ENCODE results near the gene USP6NL.

The USP6NL gene

DNA sequence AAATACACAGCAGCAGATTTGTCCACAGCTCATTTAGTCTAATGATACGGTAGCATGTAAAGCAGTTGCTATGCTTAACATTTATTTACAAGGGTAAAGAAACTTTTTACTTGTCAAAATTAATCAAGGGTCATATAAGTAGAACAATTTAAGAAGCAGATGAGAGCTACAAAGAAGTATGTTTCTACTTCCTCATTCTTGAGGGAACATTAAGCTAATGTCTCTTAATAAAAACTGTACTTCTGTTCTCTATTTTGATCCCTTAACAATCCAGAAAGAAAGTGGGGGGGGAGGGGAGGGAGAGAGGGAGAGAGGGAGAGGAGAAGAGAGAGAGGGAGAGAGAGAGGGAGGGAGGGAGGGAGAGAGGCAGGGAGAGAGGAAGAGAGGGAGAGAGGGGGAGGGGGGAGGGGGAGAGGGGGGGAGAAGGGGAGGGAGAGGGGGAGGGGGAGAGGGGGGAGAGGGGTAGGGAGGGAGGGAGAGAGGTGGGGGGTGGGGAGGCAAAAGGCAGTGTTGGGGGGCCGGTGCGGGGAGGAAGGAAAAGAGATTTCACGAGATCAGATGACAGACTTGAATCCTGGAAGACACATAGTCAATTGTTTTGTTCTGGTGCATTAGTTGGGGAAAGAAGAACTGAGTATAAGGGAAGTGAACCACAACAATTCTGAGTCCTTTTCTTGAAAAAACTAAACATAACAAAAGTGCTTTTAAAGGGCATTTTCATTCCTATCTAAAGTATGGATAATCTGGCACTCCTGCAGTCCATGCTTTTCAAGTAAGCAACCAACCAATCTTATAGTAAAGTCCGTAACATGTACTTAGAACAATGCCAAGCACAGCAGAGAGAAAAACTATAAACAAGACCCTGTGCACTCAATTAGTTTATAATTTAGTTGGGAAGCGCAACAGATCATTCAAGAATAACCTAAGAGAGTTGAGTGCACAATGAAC lies 128.0 kb downstream of the USP6NL start:
- no peak for DNase-seq

GRCh38 chr10:11482306-11482705 lies 129.1 kb downstream of the USP6NL start:
- no peak for DNase-seq

GRCh38 chr10:11480687-11481086 lies 130.8 kb downstream of the USP6NL start:
- DNase-seq: no peak

- DNase-seq: no peak
These were observed 132.2 kb downstream of the USP6NL start for GRCh38 chr10:11479300-11479699.

DNA sequence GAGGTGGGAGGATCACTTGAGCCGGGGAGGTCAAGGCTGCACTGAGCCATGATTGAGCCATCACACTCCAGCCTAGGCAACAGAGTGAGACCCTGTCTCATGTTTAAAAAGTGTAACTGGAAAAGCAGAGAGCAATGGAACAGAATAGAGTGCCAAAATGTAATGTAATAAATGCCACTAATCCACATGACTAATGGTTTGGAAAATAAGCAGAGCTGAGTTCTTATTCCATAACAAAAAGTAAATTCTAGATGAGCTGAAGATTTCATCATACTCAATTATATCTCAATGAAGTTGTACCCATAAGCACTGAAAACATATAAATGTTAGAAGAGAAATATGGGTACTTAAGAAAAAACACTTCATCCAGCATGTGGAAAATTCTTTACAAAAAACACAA lies 132.6 kb downstream of the USP6NL start:
- no peak for DNase-seq

GRCh38 chr10:11475831-11476434 lies 135.5 kb downstream of the USP6NL start:
- no peak for DNase-seq

GRCh38 chr10:11473128-11473760 lies 138.2 kb downstream of the USP6NL start:
- DNase-seq: no peak

DNA sequence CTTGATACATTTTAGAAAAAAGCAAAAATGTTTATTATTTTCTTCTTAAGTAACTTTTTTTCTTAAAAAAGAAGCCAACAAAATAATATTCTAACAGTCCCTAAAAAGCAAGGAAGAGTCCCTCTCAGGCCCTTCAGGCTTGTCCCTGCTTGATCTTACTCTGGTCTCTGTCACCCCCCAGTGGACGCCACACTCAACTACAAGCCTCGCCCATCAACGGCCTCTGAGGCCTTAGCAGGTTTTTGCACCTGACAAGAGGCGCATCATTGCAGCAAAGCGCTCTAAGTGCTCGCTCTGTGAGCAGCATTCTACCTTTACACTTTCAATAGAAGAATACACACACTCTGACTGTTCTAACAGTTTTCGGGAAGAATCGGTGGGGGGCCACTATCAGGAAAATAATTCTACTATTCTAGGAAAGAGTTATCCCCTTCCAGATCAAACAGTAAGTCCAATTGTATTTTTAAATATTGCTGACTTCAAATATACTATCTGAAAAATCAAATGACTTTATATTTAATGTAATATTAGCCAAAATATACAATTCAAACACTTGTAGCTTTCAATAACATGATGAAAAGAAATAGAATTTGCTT lies 139.2 kb downstream of the USP6NL start:
- peak in 48 of 56 donors; percentile 3 to 83 (median 34) for DNase-seq

DNA sequence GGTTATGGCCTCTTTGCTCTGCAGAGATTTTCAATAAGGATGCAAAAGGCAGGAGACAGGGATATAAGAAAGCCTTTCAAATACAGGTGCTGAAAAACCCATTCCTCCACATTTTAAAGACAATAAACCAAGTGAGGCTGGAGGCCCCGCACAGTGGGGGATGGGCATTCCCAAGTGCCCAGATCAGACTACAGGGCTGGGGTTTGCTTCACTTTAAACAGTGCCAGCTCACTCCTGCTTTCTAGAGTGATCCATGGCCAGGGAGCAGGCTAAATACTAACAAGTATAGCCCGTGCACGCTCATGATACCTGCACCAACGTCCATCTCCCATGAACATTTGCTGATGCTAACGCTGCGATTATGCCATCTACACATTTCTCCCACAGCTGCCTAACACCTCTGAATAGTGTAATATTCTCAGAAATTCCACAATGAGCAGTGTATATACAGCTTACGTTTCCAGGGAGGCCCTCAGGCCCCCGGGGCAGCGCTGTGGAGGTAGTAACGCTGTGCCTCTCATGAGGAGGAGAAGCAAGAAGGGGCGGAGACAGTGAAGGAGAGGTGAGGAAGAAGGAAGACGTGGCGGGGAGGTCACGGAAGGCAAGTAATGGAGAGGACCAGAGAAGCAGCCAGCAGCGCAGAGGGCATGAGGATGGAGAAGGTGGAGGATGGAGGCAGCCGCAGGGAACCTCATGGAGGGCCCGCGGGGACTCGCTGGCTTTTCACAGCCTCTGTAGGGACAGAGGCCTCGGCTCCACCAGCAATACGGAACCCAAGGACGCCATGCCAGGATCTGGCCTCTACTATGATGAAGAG lies 141.7 kb downstream of the USP6NL start:
- DNase-seq: no peak

- DNase-seq: no peak
These were observed 143.2 kb downstream of the USP6NL start for GRCh38 chr10:11468126-11468742.

DNA sequence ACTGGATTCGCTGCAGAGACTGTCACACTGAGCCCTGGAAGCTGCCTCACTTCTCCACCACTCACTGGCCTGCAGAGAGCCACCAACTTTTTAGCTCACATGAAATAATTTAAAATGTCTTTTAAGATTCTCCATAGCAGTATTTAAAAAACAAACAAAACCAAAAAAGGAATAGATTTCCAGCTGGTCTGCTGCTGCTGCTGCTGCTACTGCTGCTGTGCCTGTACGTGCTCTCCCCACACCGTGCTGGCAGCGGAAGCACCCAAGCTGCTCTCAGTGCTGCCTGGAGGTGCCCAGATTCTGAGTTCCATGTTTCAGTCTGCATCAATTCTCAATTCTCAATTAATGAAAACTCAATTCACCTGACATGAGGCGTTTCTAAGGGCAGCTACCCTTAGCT lies 146.0 kb downstream of the USP6NL start:
- no peak for DNase-seq

DNA sequence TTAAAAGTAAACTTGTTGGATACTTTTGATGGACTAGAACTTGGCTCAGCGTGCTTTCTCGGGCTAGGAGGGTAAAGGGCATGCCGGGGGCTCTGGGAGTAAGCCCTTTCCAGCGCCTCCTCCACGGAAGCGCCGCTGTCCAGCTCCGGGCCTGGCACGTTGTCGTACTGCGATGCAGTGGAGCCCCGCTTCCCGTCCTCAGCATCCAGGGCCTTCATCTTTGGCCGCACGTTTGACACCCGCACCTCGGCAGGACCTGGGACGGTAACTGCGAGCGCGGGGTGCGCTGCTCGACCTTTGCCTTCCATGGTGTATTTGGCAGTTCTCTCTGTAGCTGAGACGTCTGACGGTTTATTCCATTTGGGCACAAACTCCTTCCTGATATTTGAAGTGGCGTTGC lies 148.3 kb downstream of the USP6NL start:
- no peak for DNase-seq

- DNase-seq: no peak
These were observed 149.4 kb downstream of the USP6NL start for GRCh38 chr10:11462071-11462470.

GRCh38 chr10:11457336-11457735 lies 154.1 kb downstream of the USP6NL start:
- no peak for DNase-seq

GRCh38 chr10:11454958-11455566 lies 156.4 kb downstream of the USP6NL start:
- DNase-seq: no peak

- no peak for DNase-seq
These were observed 157.3 kb downstream of the USP6NL start for GRCh38 chr10:11454160-11454559.

DNA sequence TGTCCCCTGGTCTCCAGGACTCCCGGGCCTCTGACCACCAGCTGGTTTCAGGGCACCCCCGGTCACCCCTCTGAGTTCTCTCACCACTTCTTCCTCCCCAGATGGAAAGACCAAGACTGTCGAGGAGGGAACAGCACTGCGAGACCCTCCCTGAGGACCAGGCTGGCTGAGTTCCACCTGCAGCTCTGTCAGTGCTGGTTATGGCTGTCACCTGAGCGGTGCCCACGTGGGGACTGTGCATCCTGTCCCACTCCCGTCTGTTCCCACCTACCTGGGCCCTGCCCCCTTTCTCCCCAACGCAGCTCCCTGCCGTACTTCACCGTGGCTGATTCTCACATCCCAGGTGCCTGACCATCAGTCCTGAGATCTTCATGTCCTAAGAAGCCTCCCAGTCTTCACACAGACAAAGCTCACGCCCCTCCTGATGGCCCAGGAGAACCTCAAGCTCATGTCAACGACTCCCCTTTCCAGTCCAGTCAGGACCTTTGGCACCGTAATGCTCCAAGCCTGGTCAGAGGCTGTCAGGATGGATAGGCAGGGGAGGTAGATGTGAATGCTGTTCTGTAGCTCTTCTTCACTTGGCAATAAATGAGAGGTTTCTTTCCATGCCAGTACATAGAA lies 159.7 kb downstream of the USP6NL start:
- no peak for DNase-seq

- no peak for DNase-seq
These were observed 161.0 kb downstream of the USP6NL start for GRCh38 chr10:11450427-11450826.

DNA sequence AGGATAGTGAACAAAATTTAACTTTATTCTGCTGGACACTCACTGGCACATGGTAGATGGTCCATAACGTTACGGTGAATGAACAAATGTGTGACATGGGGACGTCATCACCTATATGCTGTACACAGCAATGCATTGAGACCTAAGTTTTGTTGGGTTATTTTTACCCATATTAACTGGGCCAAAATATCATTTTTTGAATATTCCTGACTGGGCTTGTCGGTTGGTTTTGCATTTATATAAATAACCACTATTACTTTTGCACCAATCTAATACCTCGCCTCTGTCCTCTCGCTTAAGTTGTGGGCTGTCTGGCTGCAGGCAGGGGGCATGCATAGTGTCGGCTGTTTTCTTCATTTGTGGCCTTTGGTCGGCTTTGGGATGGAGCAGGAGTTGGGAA lies 161.7 kb downstream of the USP6NL start:
- DNase-seq: no peak

All from nucleus accumbens (tissue), 56 donors.